Caco-2 (cell line): ENCODE data around the gene DNAH8. TPM values are rescaled to one million over a fixed set of nuclear protein-coding genes. Genes with fewer than 3 reads are reported as not detected.

Source experiments
- BruUV-seq: library from RNA; stranded (reverse); fragments of 400-500 nt; replicated peaks from 2 replicates; lab custom pipeline; 2021; lab: Mats Ljungman, UMichigan
- CTCF ChIA-PET: fragments of 300-600 bp; sonication (Branson Sonifier 250); formaldehyde crosslinking; loops from one replicate; lab custom pipeline; 2022; ENCODE audit warnings: antibody characterized with exemption; lab: Charles Lee
- POLR2A ChIA-PET: fragments of 300-600 bp; sonication (Branson Sonifier 250); formaldehyde crosslinking; loops from one replicate; lab custom pipeline; 2022; ENCODE audit warnings: antibody characterized with exemption; lab: Charles Lee
- DNase-seq, 2 experiments: peaks; one replicate each; pipeline versions ENCODE4 v3.0.0 to v3.0.0-alpha.2; 2020 to 2022
- H3K27me3 ChIP-seq: replicated peaks from 2 replicates; pipeline ENCODE4 v1.6.0; 2011; ENCODE audit warnings: low read length; ENCODE audit not compliant: control insufficient read depth, insufficient read depth
- H3K36me3 ChIP-seq: 2 replicates; pipeline ENCODE4 v1.5.1; 2011; ENCODE audit warnings: low read length; ENCODE audit not compliant: control insufficient read depth, insufficient read depth
- H3K4me1 ChIP-seq: fragments of 250-450 bp; sonication (Bioruptor Pico); 2 replicates; pipeline ENCODE4 v1.5.1; 2020; ENCODE audit warnings: mild to moderate bottlenecking
- H3K4me3 ChIP-seq: 2 replicates; pipeline ENCODE4 v1.5.1; 2011; ENCODE audit warnings: low read depth, mild to moderate bottlenecking, control low read depth, low read length
- H3K9me3 ChIP-seq: fragments of 250-450 bp; sonication (Bioruptor Pico); 2 replicates; pipeline ENCODE4 v1.5.1; 2020; ENCODE audit warnings: mild to moderate bottlenecking, moderate library complexity
- H3K27ac Mint-ChIP-seq: one replicate; pipeline ENCODE4 v1.8.0; 2022; ENCODE audit warnings: mixed read lengths; ENCODE audit not compliant: unreplicated experiment
- H3K27me3 Mint-ChIP-seq: one replicate; pipeline ENCODE4 v1.8.0; 2022; ENCODE audit warnings: mixed read lengths; ENCODE audit not compliant: insufficient read depth, unreplicated experiment
- H3K36me3 Mint-ChIP-seq: one replicate; pipeline ENCODE4 v1.8.0; 2022; ENCODE audit warnings: mild to moderate bottlenecking, mixed read lengths; ENCODE audit not compliant: insufficient read depth, unreplicated experiment
- H3K4me1 Mint-ChIP-seq: one replicate; pipeline ENCODE4 v1.8.0; 2022; ENCODE audit warnings: low read depth, mixed read lengths; ENCODE audit not compliant: unreplicated experiment
- H3K4me3 Mint-ChIP-seq: one replicate; pipeline ENCODE4 v1.8.0; 2022; ENCODE audit warnings: mild to moderate bottlenecking, moderate library complexity, mixed read lengths; ENCODE audit not compliant: unreplicated experiment
- H3K9me3 Mint-ChIP-seq: one replicate; pipeline ENCODE4 v1.8.0; 2022; ENCODE audit warnings: mixed read lengths; ENCODE audit not compliant: unreplicated experiment
- intact Hi-C: fragments of 100-400 bp; cut with micrococcal nuclease; formaldehyde crosslinking; loops from one replicate; pipeline ENCODE4 v1.10.0; 2022; ENCODE audit not compliant: unreplicated experiment
- total RNA-seq: library from RNA; stranded (reverse); gene quantifications from 2 replicates; pipeline ENCODE4 v1.2.3, GENCODE V29; 2022
- TF ChIP-seq, protein P1 (sequence below), 2 experiments: fragments of 200-600 bp in 1 of 2; IDR thresholded peaks; 1 replicate in 1 of 2; 2 replicates in 1 of 2; pipeline versions ENCODE4 v1.5.1 to v1.8.0; 2011 to 2022; ENCODE audit warnings: antibody characterized with exemption in 1 of 2, control low read depth in 1 of 2, inconsistent platforms in 1 of 2, low read depth in 1 of 2, low read length in 1 of 2, mild to moderate bottlenecking in 1 of 2, moderate library complexity in 1 of 2; ENCODE audit not compliant: insufficient read depth in 1 of 2, severe bottlenecking in 1 of 2, unreplicated experiment in 1 of 2

The DNAH8 gene
- total RNA-seq, 1 experiment from 2014 or later = not detected

DNA sequence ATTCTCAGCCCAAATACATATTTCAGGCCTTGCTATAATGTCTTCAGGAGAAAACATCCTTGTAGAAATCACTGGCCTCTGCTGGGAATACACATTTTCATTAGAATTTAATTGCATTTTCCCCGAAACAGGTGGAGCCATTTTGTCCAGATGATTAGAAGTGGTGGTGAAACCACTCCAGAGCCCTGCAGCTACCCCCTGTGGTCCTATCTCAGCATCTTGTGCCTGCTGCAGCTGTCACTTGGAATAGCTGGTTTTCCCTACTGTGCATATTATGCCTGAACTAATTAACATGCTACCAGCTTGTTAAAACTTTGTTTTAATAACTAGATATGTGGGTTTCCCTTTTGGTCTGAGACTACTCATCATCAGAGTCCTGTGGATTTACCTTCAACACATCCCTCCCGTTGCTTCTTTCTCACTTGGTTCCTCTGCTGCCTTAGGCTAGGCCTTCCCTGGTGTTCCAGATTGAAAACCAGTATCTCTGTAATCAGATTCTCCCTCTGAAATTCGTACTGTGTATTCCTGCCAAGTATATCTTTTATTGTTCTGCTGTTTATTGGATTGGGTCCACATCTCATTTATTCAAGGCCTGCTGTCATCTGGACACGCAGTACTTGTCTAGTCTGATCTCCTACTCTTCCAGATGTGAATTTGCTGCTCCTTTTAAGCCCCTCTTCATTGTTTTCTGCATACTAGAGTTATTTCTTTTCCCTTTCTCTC, 15.2 kb downstream of the DNAH8 start:
- no peak overlapping the region for H3K4me3 ChIP-seq
- peaks cover 3% of the 10 kb centered on the region for H3K27me3 Mint-ChIP-seq
- TF ChIP-seq, protein P1, sequence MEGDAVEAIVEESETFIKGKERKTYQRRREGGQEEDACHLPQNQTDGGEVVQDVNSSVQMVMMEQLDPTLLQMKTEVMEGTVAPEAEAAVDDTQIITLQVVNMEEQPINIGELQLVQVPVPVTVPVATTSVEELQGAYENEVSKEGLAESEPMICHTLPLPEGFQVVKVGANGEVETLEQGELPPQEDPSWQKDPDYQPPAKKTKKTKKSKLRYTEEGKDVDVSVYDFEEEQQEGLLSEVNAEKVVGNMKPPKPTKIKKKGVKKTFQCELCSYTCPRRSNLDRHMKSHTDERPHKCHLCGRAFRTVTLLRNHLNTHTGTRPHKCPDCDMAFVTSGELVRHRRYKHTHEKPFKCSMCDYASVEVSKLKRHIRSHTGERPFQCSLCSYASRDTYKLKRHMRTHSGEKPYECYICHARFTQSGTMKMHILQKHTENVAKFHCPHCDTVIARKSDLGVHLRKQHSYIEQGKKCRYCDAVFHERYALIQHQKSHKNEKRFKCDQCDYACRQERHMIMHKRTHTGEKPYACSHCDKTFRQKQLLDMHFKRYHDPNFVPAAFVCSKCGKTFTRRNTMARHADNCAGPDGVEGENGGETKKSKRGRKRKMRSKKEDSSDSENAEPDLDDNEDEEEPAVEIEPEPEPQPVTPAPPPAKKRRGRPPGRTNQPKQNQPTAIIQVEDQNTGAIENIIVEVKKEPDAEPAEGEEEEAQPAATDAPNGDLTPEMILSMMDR (IDR thresholded peaks at IDR 0.05; ENCODE audit: insufficient read depth in 1 of 2, low read depth in 1 of 2, low read length in 1 of 2, severe bottlenecking in 1 of 2, unreplicated experiment in 1 of 2) = no peak
- peaks cover 4% of the 10 kb centered on the region for H3K9me3 Mint-ChIP-seq
- H3K4me1 ChIP-seq = no peaks in the 10 kb centered on the region
- no peak overlapping the region for H3K27ac Mint-ChIP-seq
- H3K36me3 Mint-ChIP-seq = no peaks in the 10 kb centered on the region
- no peaks in the 10 kb centered on the region for H3K4me1 Mint-ChIP-seq
- no TSS peak for BruUV-seq
- DNase-seq = no peak
- ChIA-PET CTCF (no interaction called here), POLR2A (no interaction called here)
- intact Hi-C loops = no loop called here
- no peaks in the 10 kb centered on the region for H3K27me3 ChIP-seq
- no peaks in the 10 kb centered on the region; the same call in 1 of the 2 replicates for H3K9me3 ChIP-seq
- no peaks in the 10 kb centered on the region for H3K36me3 ChIP-seq
- no peak overlapping the region for H3K4me3 Mint-ChIP-seq

DNA sequence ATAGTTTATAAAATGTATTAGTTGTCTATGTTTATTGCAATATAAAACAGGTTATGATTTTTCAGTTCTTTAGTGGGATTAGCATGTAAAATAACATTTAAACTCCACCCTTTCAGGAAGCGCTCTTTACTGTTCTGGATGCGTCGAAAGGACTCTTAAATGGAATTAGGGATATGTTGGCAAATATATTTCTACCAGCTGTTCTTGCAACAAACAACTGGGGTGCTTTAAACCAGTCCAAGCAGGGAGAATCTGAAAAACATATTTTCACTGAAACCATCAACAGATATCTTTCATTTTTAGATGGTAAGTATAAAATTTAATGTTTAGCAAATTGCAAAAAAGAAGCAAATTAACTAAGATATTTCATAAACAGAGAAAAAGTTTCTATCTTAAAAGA, 21.8 kb downstream of the DNAH8 start:
- BruUV-seq = no TSS peak
- CTCF ChIA-PET = no interaction called here
- no peaks in the 10 kb centered on the region for H3K27me3 ChIP-seq
- POLR2A ChIA-PET = no interaction called here
- no peak for DNase-seq
- H3K27me3 Mint-ChIP-seq = peaks cover 12% of the 10 kb centered on the region
- intact Hi-C loops = no loop called here
- no peaks in the 10 kb centered on the region for H3K36me3 ChIP-seq
- no peak overlapping the region for H3K27ac Mint-ChIP-seq
- H3K4me1 Mint-ChIP-seq = no peaks in the 10 kb centered on the region
- H3K4me3 ChIP-seq = no peak overlapping the region
- no peaks in the 10 kb centered on the region for H3K36me3 Mint-ChIP-seq
- H3K4me1 ChIP-seq = no peaks in the 10 kb centered on the region
- no peaks in the 10 kb centered on the region; the same call in 1 of the 2 replicates for H3K9me3 ChIP-seq
- no peak overlapping the region for H3K4me3 Mint-ChIP-seq
- TF ChIP-seq, protein P1 (IDR thresholded peaks at IDR 0.05; ENCODE audit: insufficient read depth in 1 of 2, low read depth in 1 of 2, low read length in 1 of 2, severe bottlenecking in 1 of 2, unreplicated experiment in 1 of 2) = no peak
- peaks cover 10% of the 10 kb centered on the region for H3K9me3 Mint-ChIP-seq

DNA sequence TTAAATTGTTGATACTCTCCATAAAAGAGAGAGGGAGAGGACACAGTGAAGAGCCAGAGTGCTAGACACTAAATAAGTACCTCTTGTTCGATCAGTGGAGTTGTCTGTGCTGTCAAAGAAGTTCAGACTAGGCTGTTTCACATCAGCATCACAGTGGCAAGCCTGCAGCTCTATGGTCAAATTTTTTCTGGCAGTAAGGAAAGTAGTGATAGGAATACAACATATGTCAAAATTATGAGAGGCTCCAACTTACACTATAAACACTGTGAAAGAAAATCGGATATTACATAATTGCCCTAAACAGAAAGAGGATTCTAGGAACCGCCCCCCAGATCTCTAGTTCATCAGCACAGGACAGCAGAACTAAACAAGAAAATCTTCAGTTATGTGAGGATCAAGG, 23.1 kb downstream of the DNAH8 start:
- Histone ChIP-seq H3K4me3 (no peak overlapping the region), H3K4me1 (no peaks in the 10 kb centered on the region), H3K27me3 (no peaks in the 10 kb centered on the region), H3K9me3 (no peaks in the 10 kb centered on the region; the same call in 1 of the 2 replicates), H3K36me3 (no peaks in the 10 kb centered on the region)
- no peaks in the 10 kb centered on the region for H3K4me1 Mint-ChIP-seq
- intact Hi-C loops = no loop called here
- H3K27ac Mint-ChIP-seq = no peak overlapping the region
- TF ChIP-seq, protein P1 (IDR thresholded peaks at IDR 0.05; ENCODE audit: insufficient read depth in 1 of 2, low read depth in 1 of 2, low read length in 1 of 2, severe bottlenecking in 1 of 2, unreplicated experiment in 1 of 2) = no peak
- ChIA-PET CTCF (no interaction called here), POLR2A (no interaction called here)
- DNase-seq = no peak
- H3K9me3 Mint-ChIP-seq = peaks cover 10% of the 10 kb centered on the region
- H3K4me3 Mint-ChIP-seq = no peak overlapping the region
- BruUV-seq = no TSS peak
- H3K27me3 Mint-ChIP-seq = peaks cover 12% of the 10 kb centered on the region
- no peaks in the 10 kb centered on the region for H3K36me3 Mint-ChIP-seq
